A673 (cell line): ENCODE measurements around the gene COL5A1.

Experiments used
- CTCF ChIP-seq: fragments of 300-800, 200-600 bp; sonication (generic); conservative IDR thresholded peaks from 2 replicates; pipeline ENCODE4 v1.5.1; 2017; ENCODE audit warnings: low read depth, mild to moderate bottlenecking, antibody characterized with exemption, low read length, moderate library complexity, mixed read lengths
- EZH2 ChIP-seq: fragments of 200-600 bp; sonication (generic); IDR thresholded peaks from 2 replicates; pipeline ENCODE4 v1.6.1; 2017; ENCODE audit warnings: borderline replicate concordance, low read depth, mild to moderate bottlenecking, mixed read lengths, antibody characterized with exemption, low read length; ENCODE audit not compliant: poor library complexity, severe bottlenecking

- TF ChIP-seq EZH2: no peak
- TF ChIP-seq CTCF: no peak
Measured at GRCh38 chr9:134872482-134873231, 231.1 kb downstream of the COL5A1 start.
